ENCODE results near the gene ABHD16B.

DNA sequence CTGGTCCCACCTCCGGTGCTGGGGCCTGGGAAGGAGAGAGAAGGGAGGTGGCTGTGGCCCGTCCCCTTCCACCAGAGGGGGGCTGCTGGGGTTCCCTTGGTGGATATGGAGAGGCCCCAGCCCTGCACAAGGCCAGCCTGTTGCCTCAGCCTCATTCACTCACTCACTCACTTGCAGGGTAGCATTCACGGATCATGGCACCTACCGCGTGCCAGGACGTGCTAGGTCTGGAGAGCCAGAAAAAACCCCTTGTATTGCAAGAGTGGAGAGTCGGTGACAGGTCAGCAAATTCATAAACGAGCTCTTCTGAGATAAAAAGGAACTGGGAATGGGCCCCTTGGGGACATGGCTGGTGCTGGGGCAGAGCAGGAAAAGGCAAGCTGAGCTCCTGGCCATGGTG is 23.8 kb upstream of the ABHD16B start:
- TF ChIP-seq, protein P1, sequence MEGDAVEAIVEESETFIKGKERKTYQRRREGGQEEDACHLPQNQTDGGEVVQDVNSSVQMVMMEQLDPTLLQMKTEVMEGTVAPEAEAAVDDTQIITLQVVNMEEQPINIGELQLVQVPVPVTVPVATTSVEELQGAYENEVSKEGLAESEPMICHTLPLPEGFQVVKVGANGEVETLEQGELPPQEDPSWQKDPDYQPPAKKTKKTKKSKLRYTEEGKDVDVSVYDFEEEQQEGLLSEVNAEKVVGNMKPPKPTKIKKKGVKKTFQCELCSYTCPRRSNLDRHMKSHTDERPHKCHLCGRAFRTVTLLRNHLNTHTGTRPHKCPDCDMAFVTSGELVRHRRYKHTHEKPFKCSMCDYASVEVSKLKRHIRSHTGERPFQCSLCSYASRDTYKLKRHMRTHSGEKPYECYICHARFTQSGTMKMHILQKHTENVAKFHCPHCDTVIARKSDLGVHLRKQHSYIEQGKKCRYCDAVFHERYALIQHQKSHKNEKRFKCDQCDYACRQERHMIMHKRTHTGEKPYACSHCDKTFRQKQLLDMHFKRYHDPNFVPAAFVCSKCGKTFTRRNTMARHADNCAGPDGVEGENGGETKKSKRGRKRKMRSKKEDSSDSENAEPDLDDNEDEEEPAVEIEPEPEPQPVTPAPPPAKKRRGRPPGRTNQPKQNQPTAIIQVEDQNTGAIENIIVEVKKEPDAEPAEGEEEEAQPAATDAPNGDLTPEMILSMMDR (IDR thresholded peaks at IDR 0.05): no peak
- TF ChIP-seq POLR2A (IDR thresholded peaks at IDR 0.05): no peak

All from Peyer's patch (tissue), 4 donors.